Esophagus squamous epithelium (tissue), 5 donors: ENCODE data around the gene SERPINB7. TPM values are rescaled to one million over a fixed set of nuclear protein-coding genes. Genes with fewer than 3 reads are reported as not detected.
A peak's percentile ranks its signal among the peaks of the same experiment; 100 is the strongest.

Experiments
- DNase-seq: peaks from one replicate; lab custom pipeline; 2025; lab: John Stamatoyannopoulos, UW
- H3K27ac ChIP-seq, 4 donors: fragments of 200-600 bp; sonication (generic); one replicate each; pipeline ENCODE4 v1.5.1; 2016 to 2019; ENCODE audit warnings: mild to moderate bottlenecking in 1 of 4
- H3K27me3 ChIP-seq, 4 donors: fragments of 200-600 bp; sonication (generic); 1 replicate in 3 of 4; 2 replicates in 1 of 4; pipeline versions ENCODE4 v1.5.1 to v1.6.0; 2017 to 2021; ENCODE audit warnings: antibody characterized with exemption in 1 of 4
- H3K36me3 ChIP-seq, 3 donors: fragments of 200-600 bp; sonication (generic); one replicate each; pipeline ENCODE4 v1.5.1; 2016 to 2019
- H3K4me1 ChIP-seq, 3 donors: fragments of 200-600 bp; sonication (generic); one replicate each; pipeline ENCODE4 v1.5.1; 2017 to 2019
- H3K4me3 ChIP-seq, 4 donors: fragments of 200-600 bp; sonication (generic); 1 replicate in 3 of 4; 2 replicates in 1 of 4; pipeline ENCODE4 v1.5.1; 2016 to 2019; ENCODE audit warnings: mild to moderate bottlenecking in 2 of 4, moderate library complexity in 1 of 4
- H3K9me3 ChIP-seq, 3 donors: fragments of 200-600 bp; sonication (generic); one replicate each; pipeline ENCODE4 v1.5.1; 2016 to 2019
- POLR2A ChIP-seq, 4 donors: fragments of 450-650 bp; IDR thresholded peaks; one replicate each; pipeline ENCODE4 v1.6.1; 2017; ENCODE audit warnings: antibody characterized with exemption in 4 of 4, mild to moderate bottlenecking in 4 of 4, moderate library complexity in 3 of 4
- WGBS, 2 donors: methylation state at CpG; one replicate each; pipeline ENCODE4 v1.1.5; 2018; 5-methylcytosine and 5-hydroxymethylcytosine counted together
- intact Hi-C: fragments of 100-400 bp; cut with DNase I; formaldehyde crosslinking; loops from one replicate; pipeline ENCODE4 v1.15.0; 2022
- total RNA-seq, 4 donors: library from RNA; depleted of rRNA; stranded (reverse); fragments of >200 nt; gene quantifications; one replicate each; pipeline ENCODE4 v1.1.0, GENCODE V29; 2016
- TF ChIP-seq, protein P1 (sequence below), 6 experiments: fragments of 450-650 bp in 4 of 6; fragments of 200-600 bp in 2 of 6; sonication (generic) in 2 of 6; IDR thresholded peaks; one replicate each; pipeline ENCODE4 v1.5.1; 2016 to 2019; ENCODE audit warnings: antibody characterized with exemption in 6 of 6, mild to moderate bottlenecking in 4 of 6, moderate library complexity in 4 of 6
- donor health status: DM: yes; HTN: yes; CAD: no.

Gene SERPINB7
- total RNA-seq, 4 donors from 2014 or later = 0.21 to 1.6 (median 1.1) TPM; not detected in 1

DNA sequence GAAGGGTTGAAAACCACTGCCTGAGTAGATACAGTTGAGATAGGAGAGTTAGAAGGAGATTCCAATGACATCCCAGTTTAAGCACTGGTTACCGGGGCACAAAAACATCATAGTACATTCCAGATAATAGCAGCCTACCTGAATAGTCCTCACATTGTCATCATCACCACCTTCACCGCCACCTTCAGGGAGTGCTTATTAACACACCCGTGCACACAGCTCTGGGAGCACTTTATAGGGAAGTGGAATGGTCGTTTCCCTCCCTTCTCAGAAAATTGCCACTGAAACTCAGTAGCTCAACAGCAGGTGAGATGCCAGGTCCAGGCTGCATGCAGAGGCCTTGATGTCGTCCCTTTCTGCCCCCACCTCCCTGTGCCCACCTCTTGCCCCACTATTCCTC lies 8.2 kb downstream of the SERPINB7 start:
- DNase-seq = no peak
- H3K27me3 ChIP-seq = no peaks in the 10 kb centered on the region
- WGBS, 2 donors = 37 to 62% methylated on average over 5 of the region's 5 CpGs
- no peak overlapping the region for H3K4me3 ChIP-seq
- no peaks in the 10 kb centered on the region for H3K36me3 ChIP-seq
- no peak for TF ChIP-seq POLR2A (IDR thresholded peaks at IDR 0.05)
- TF ChIP-seq, protein P1, sequence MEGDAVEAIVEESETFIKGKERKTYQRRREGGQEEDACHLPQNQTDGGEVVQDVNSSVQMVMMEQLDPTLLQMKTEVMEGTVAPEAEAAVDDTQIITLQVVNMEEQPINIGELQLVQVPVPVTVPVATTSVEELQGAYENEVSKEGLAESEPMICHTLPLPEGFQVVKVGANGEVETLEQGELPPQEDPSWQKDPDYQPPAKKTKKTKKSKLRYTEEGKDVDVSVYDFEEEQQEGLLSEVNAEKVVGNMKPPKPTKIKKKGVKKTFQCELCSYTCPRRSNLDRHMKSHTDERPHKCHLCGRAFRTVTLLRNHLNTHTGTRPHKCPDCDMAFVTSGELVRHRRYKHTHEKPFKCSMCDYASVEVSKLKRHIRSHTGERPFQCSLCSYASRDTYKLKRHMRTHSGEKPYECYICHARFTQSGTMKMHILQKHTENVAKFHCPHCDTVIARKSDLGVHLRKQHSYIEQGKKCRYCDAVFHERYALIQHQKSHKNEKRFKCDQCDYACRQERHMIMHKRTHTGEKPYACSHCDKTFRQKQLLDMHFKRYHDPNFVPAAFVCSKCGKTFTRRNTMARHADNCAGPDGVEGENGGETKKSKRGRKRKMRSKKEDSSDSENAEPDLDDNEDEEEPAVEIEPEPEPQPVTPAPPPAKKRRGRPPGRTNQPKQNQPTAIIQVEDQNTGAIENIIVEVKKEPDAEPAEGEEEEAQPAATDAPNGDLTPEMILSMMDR (IDR thresholded peaks at IDR 0.05) = peak in 1 of 6 experiments; percentile 39
- no peaks in the 10 kb centered on the region for H3K9me3 ChIP-seq
- H3K4me1 ChIP-seq = peaks cover 0 to 9% (median 4%) of the 10 kb centered on the region in 3 donors
- intact Hi-C loops = no loop called here
- no peak overlapping the region for H3K27ac ChIP-seq

DNA sequence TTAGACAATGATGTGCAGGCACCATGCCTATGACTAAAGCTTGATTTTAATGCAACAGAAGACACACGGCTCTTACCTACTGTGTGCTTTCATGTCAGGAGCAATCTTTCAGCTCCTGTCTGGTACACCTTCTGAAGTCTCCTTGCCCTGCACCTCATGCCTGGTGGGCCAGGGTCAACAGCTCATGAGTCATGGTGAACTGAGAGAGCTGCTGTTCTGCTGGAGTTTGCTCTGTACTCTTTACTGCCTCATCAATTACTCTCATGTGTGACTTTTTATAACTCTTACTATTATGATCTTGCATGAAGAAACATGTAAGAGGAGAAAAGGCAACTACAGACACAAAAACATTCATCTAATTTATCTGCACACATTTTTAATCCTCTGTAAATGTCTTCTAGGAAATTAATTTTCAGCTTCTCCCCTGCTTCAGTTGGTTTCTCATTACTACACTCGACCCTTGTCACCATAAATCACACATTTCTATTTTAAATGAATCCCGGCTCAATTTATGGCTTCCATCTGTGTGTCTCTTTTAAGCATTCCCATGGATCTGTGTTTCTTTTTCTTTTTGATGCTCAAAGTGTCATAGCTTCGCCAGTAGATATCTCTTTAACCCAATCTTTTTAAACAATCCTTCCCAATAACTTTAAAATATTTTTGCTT lies 9.7 kb downstream of the SERPINB7 start:
- 32 to 35% methylated on average over 4 of the region's 4 CpGs for WGBS, 2 donors
- no peaks in the 10 kb centered on the region for H3K36me3 ChIP-seq
- intact Hi-C loops = no loop called here
- TF ChIP-seq POLR2A (IDR thresholded peaks at IDR 0.05) = no peak
- TF ChIP-seq, protein P1 (IDR thresholded peaks at IDR 0.05) = no peak
- H3K27me3 ChIP-seq = no peaks in the 10 kb centered on the region
- DNase-seq = no peak
- no peaks in the 10 kb centered on the region for H3K9me3 ChIP-seq
- H3K4me1 ChIP-seq = peaks cover 0 to 9% (median 4%) of the 10 kb centered on the region in 3 donors
- no peak overlapping the region for H3K27ac ChIP-seq
- H3K4me3 ChIP-seq = no peak overlapping the region

DNA sequence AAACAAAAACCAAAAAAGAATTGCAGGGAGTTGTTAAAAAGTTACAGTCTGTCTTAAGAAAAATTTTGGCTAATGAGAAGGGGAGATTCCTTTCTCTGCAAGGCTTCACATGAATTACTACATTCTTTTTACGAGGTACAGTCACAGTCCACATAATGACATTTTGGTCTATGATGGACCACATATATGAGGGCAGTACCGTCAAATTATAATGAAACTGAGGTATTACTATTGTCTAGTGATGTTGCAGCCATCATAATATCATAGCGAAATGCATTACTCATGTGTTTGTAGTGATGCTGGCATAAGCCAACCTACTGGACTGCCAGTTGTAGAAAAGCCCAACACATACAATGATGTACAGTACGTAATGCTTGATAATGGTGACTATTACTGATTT lies 12.5 kb downstream of the SERPINB7 start:
- Histone ChIP-seq H3K9me3 (no peaks in the 10 kb centered on the region), H3K27me3 (no peaks in the 10 kb centered on the region), H3K27ac (no peak overlapping the region), H3K4me1 (peaks cover 0 to 9% (median 4%) of the 10 kb centered on the region in 3 donors), H3K36me3 (no peaks in the 10 kb centered on the region), H3K4me3 (no peak overlapping the region)
- no peak for DNase-seq
- intact Hi-C loops = no loop called here
- WGBS, 2 donors = 78 to 83% methylated on average over 4 of the region's 4 CpGs
- no peak for TF ChIP-seq POLR2A (IDR thresholded peaks at IDR 0.05)
- TF ChIP-seq, protein P1 (IDR thresholded peaks at IDR 0.05) = no peak

DNA sequence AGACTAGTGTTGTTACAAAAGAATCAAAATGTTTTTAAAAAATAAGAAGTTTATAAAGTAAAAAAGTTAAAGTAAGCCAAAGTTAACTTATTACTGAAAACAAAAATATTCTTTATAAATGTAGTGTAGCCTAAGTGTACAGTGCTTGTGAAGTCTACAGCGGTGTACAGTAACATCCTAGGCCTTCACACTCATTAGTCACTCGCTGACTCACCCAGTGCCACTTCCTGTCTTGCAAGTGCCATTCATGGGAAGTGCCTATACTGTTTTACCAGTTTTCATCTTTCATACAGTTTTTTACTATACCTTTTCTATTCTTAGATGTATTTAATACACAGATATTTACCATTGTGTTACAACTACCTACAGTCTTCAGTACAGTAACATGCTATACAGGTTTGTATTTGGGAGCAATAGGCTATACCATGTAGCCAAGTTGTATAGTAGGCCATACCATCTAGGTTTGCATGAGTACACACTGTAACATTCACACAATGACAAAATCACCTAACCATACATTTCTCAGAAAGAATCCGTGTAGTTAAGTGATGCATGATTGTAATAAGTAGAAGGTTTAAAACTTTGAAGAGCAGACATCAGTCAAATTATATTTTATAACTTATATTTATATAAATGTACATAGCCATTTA lies 13.4 kb downstream of the SERPINB7 start:
- Histone ChIP-seq H3K27me3 (no peaks in the 10 kb centered on the region), H3K4me1 (peaks cover 0 to 5% (median 4%) of the 10 kb centered on the region in 3 donors), H3K27ac (peak overlapping the region in 1 of 4 donors; percentile 30), H3K4me3 (no peak overlapping the region), H3K9me3 (no peaks in the 10 kb centered on the region), H3K36me3 (no peaks in the 10 kb centered on the region)
- TF ChIP-seq, protein P1 (IDR thresholded peaks at IDR 0.05) = no peak
- TF ChIP-seq POLR2A (IDR thresholded peaks at IDR 0.05) = no peak
- no peak for DNase-seq
- 34 to 46% methylated on average over 3 of the region's 3 CpGs for WGBS, 2 donors
- intact Hi-C loops = no loop called here

DNA sequence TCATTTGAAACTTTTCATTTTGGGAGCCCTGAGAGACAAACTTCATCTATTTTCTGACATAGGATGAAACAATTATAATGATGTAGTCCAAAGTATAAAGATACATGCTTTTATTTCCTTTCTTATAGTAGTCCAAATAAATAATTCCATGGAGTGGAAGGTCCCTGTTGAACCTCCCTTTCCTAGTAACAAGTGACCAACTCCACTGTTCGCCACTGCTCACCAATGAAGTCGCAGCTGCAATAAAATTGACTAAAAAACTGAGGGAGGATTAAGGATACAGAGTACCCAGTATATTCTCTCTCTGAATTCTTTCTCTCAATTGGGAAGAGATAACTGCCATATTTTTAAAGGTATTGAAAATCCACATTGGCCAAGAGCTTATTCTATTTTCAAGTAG lies 14.1 kb downstream of the SERPINB7 start:
- TF ChIP-seq, protein P1 (IDR thresholded peaks at IDR 0.05) = no peak
- TF ChIP-seq POLR2A (IDR thresholded peaks at IDR 0.05) = no peak
- H3K27ac ChIP-seq = no peak overlapping the region
- H3K4me3 ChIP-seq = no peak overlapping the region
- WGBS, 2 donors = 84 to 96% methylated on average over 2 of the region's 2 CpGs
- H3K4me1 ChIP-seq = no peaks in the 10 kb centered on the region
- H3K27me3 ChIP-seq = no peaks in the 10 kb centered on the region
- intact Hi-C loops = no loop called here
- no peak for DNase-seq
- H3K36me3 ChIP-seq = no peaks in the 10 kb centered on the region
- no peaks in the 10 kb centered on the region for H3K9me3 ChIP-seq
